GM21390 (cell line): ENCODE measurements around the gene C2CD3.

Experiments used
- ATAC-seq: cut with Tn5 transposase; IDR thresholded peaks from one replicate; pipeline ENCODE4 v1.9.1; 2021; ENCODE audit not compliant: unreplicated experiment

Gene C2CD3

DNA sequence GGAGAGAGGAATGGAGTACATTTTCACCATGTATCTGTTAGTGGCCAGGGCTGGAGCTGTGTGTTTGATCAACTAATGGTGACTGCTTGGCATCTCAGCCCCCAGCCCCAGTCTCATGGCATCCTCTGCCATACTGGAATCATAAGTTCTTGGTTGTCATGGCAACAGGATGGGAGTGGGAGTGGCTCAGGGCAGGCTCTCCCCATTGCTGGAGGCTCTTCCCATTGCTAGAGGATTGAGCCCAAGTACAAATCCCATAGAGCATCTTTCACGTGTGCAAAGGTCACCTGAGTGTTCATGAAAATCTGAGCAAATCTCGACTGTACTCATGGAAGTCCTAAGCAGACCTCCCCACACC lies 205.1 kb downstream of the C2CD3 start:
- ATAC-seq = no peak

GRCh38 chr11:73965076-73965763 lies 205.6 kb downstream of the C2CD3 start:
- no peak for ATAC-seq

DNA sequence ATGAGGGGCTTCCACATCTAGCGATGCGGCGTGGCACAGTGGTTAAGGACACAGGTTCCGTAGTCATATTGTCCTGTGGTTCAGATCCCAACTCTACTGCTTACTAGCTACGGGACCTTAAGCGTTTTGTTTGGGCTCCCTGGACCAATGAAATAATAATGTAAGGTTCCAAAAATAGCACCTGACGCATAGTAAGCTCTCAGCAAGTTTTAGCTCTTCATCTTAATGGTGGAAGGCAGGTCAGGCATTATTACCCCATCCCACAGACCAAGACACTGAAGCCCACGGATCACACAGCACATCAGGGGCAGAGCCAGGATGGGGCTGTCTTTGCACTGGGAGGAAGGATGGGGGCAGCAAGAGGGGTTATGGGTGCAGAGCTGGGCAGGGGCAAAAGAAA lies 206.9 kb downstream of the C2CD3 start:
- no peak for ATAC-seq
